Testis (tissue), 2 donors: Measurements from ENCODE around the gene ABCC4.

Experiments used
- CTCF ChIP-seq, 3 experiments: fragments of 450-650 bp in 2 of 3; fragments of 200-600 bp in 1 of 3; sonication (generic) in 1 of 3; IDR thresholded peaks; one replicate each; pipeline ENCODE4 v1.5.1; 2016 to 2019; ENCODE audit warnings: antibody characterized with exemption in 3 of 3, mild to moderate bottlenecking in 2 of 3, moderate library complexity in 1 of 3
- POLR2A ChIP-seq: fragments of 450-650 bp; IDR thresholded peaks from one replicate; pipeline ENCODE4 v1.6.1; 2017; ENCODE audit warnings: antibody characterized with exemption, mild to moderate bottlenecking, moderate library complexity

GRCh38 chr13:95003019-95003813, 298.0 kb downstream of the ABCC4 start:
- no peak for TF ChIP-seq POLR2A
- TF ChIP-seq CTCF (IDR thresholded peaks at IDR 0.05) = no peak
